Smooth muscle cell (in vitro differentiated cells): ENCODE data around the gene TRPV3. TPM values are rescaled to one million over a fixed set of nuclear protein-coding genes. Genes with fewer than 3 reads are reported as not detected.

Experiments
- DNase-seq: peaks from one replicate; lab custom pipeline; 2025; ENCODE audit not compliant: unreplicated experiment; lab: John Stamatoyannopoulos, UW
- H2AFZ ChIP-seq: fragments of 200-600 bp; sonication (generic); 2 replicates; pipeline ENCODE4 v1.6.0; 2016; ENCODE audit warnings: antibody characterized with exemption, low read depth, mild to moderate bottlenecking
- H3F3A ChIP-seq: fragments of 200-600 bp; sonication (generic); 2 replicates; pipeline ENCODE4 v1.6.0; 2017; ENCODE audit warnings: antibody characterized with exemption, low read depth
- H3K27ac ChIP-seq: fragments of 200-600 bp; sonication (generic); 2 replicates; pipeline ENCODE4 v1.5.1; 2016; ENCODE audit warnings: low read depth, mild to moderate bottlenecking
- H3K27me3 ChIP-seq: fragments of 200-600 bp; sonication (generic); 2 replicates; pipeline ENCODE4 v1.6.1; 2016; ENCODE audit warnings: low read depth, mild to moderate bottlenecking
- H3K36me3 ChIP-seq: fragments of 200-600 bp; sonication (generic); 2 replicates; pipeline ENCODE4 v1.5.1; 2016; ENCODE audit warnings: low read depth
- H3K4me1 ChIP-seq: fragments of 200-600 bp; sonication (generic); 2 replicates; pipeline ENCODE4 v1.5.1; 2016; ENCODE audit warnings: low read depth
- H3K4me2 ChIP-seq: fragments of 200-600 bp; sonication (generic); 2 replicates; pipeline ENCODE4 v1.6.0; 2016; ENCODE audit warnings: mild to moderate bottlenecking
- H3K4me3 ChIP-seq: fragments of 200-600 bp; sonication (generic); 2 replicates; pipeline ENCODE4 v1.5.1; 2016; ENCODE audit warnings: mild to moderate bottlenecking
- H3K79me2 ChIP-seq: fragments of 200-600 bp; sonication (generic); 2 replicates; pipeline ENCODE4 v1.6.0; 2016; ENCODE audit warnings: low read depth, mild to moderate bottlenecking
- H3K9ac ChIP-seq: fragments of 200-600 bp; sonication (generic); 2 replicates; pipeline ENCODE4 v1.6.0; 2016; ENCODE audit warnings: low read depth
- H3K9me3 ChIP-seq: fragments of 200-600 bp; sonication (generic); replicated peaks from 2 replicates; pipeline ENCODE4 v1.5.1; 2016; ENCODE audit warnings: low read depth
- H4K20me1 ChIP-seq: fragments of 200-600 bp; sonication (generic); 2 replicates; pipeline ENCODE4 v1.6.0; 2016; ENCODE audit warnings: low read depth
- CTCF ChIP-seq: fragments of 200-600 bp; sonication (generic); IDR thresholded peaks from 2 replicates; pipeline ENCODE4 v1.5.1; 2017; ENCODE audit warnings: borderline replicate concordance, mild to moderate bottlenecking, antibody characterized with exemption; ENCODE audit not compliant: insufficient read depth, poor library complexity, severe bottlenecking
- WGBS: methylation state at CpG from one replicate; pipeline ENCODE4 v1.1.7; 2016; ENCODE audit warnings: low lambda C conversion rate; 5-methylcytosine and 5-hydroxymethylcytosine counted together
- polyA plus RNA-seq: library from polyadenylated mRNA; unstranded; fragments of >200 nt; fragmentation: Nextera tagmentation; extraction: Ambion mirVana; gene quantifications from 2 replicates; pipeline ENCODE4 v1.2.1, GENCODE V29; 2016
- total RNA-seq: library from RNA; depleted of rRNA; stranded (reverse); fragments of >200 nt; gene quantifications from 2 replicates; pipeline ENCODE4 v1.2.3, GENCODE V29; 2014

Gene TRPV3
- total and polyA plus RNA-seq, 2 experiments from 2014 or later: 0.53 to 6.4 TPM

DNA sequence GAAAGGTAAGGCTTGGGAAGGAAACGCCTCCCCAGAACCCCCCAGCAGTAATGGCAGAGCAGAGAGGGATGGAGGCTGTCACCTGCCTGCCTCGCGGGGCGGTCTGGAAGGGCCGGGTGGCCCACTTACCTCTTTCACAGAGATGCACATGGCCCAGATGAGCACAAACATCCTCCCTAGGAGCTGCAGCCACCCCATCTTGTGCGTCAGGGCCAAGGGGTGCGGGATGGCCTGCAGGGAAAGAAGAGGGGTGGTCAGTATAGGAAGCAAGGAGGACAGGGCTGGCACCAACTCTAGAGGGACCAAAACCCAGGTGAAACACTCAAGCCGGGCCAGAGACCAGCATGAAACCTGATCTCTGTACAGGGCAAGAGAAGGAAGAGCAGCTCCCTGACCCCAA is 29.7 kb downstream of the TRPV3 start:
- H3K4me1 ChIP-seq: peaks cover 9% of the 10 kb centered on the region
- no peaks in the 10 kb centered on the region for H3K9me3 ChIP-seq
- H3K9ac ChIP-seq: no peak overlapping the region
- H3K27ac ChIP-seq: no peak overlapping the region
- no peak overlapping the region for H3K4me3 ChIP-seq
- H4K20me1 ChIP-seq: no peaks in the 10 kb centered on the region
- H3K27me3 ChIP-seq: no peaks in the 10 kb centered on the region
- no peaks in the 10 kb centered on the region for H3K79me2 ChIP-seq
- no peaks in the 10 kb centered on the region for H3F3A ChIP-seq
- DNase-seq: no peak
- H3K4me2 ChIP-seq: no peak overlapping the region
- WGBS: 97% methylated on average over 8 of the region's 8 CpGs
- H3K36me3 ChIP-seq: no peaks in the 10 kb centered on the region
- no peak overlapping the region for H2AFZ ChIP-seq
- TF ChIP-seq CTCF: no peak

DNA sequence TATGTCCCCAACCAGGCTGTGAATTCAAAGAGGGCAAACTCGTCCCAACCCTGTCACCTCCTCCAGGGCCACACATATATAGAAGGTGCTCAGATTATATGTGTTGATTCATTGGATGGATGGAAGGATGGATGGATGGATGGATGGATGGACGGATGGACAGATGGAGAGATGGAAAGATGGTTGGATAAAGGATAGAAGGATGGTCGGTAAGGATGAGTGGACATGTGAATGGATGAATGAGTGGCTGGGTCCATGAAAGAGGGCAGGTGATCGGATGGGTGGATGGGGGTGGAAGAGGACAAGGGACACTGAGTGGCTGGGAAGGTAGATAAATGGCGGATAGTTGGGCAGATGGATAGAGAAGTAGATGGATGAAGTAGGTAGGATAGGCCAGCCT is 30.1 kb downstream of the TRPV3 start:
- 86% methylated on average over 5 of the region's 5 CpGs for WGBS
- Histone ChIP-seq H3K9ac (no peak overlapping the region), H2AFZ (no peak overlapping the region), H3K4me2 (no peak overlapping the region), H3K4me1 (peaks cover 9% of the 10 kb centered on the region), H3F3A (no peaks in the 10 kb centered on the region), H3K27ac (no peak overlapping the region), H4K20me1 (no peaks in the 10 kb centered on the region), H3K4me3 (no peak overlapping the region), H3K79me2 (no peaks in the 10 kb centered on the region), H3K36me3 (no peaks in the 10 kb centered on the region), H3K9me3 (no peaks in the 10 kb centered on the region), H3K27me3 (no peaks in the 10 kb centered on the region)
- no peak for DNase-seq
- TF ChIP-seq CTCF: no peak

GRCh38 chr17:3526971-3527370 is 30.6 kb downstream of the TRPV3 start:
- no peak for DNase-seq
- Histone ChIP-seq H4K20me1 (no peaks in the 10 kb centered on the region), H3K27me3 (no peaks in the 10 kb centered on the region), H3K79me2 (no peaks in the 10 kb centered on the region), H3K4me1 (peaks cover 9% of the 10 kb centered on the region), H2AFZ (no peak overlapping the region), H3K4me3 (no peak overlapping the region), H3K4me2 (no peak overlapping the region), H3K27ac (no peak overlapping the region), H3F3A (no peaks in the 10 kb centered on the region), H3K36me3 (no peaks in the 10 kb centered on the region), H3K9ac (no peak overlapping the region), H3K9me3 (no peaks in the 10 kb centered on the region)
- WGBS: 96% methylated on average over 10 of the region's 10 CpGs
- no peak for TF ChIP-seq CTCF

- no peak overlapping the region for H3K4me3 ChIP-seq
- no peak overlapping the region for H3K27ac ChIP-seq
- H3K9me3 ChIP-seq: no peaks in the 10 kb centered on the region
- 92% methylated on average over 12 of the region's 12 CpGs for WGBS
- H3F3A ChIP-seq: no peaks in the 10 kb centered on the region
- H3K79me2 ChIP-seq: no peaks in the 10 kb centered on the region
- no peaks in the 10 kb centered on the region for H3K36me3 ChIP-seq
- no peak overlapping the region for H3K4me2 ChIP-seq
- H3K9ac ChIP-seq: no peak overlapping the region
- H3K4me1 ChIP-seq: peaks cover 9% of the 10 kb centered on the region
- H4K20me1 ChIP-seq: no peaks in the 10 kb centered on the region
- no peak for TF ChIP-seq CTCF
- DNase-seq: no peak
- H2AFZ ChIP-seq: no peak overlapping the region
- no peaks in the 10 kb centered on the region for H3K27me3 ChIP-seq
Measured at GRCh38 chr17:3526491-3526890, 31.1 kb downstream of the TRPV3 start.
